ENCODE data around the gene CD8B.

The CD8B gene

DNA sequence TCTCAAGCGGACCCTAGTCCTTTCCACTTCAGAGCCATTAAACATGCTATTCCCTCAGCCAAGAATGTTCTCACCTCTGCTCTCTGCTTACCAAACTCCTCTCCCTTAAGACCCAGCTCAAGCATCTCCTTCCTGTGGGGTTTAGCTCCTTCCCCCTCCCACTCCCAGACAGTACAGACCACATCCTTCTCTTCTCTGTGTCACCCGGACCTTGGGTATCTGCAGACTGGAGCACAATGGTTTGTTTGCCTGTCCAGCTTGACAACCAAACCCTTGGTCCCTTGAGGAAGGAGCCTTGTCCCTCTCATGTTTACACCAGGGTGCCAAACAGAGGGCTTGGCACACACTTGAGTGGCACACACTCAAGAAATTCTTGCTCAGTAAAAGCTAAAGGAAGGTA is 66.8 kb downstream of the CD8B start:
- DNase-seq = no peak

DNA sequence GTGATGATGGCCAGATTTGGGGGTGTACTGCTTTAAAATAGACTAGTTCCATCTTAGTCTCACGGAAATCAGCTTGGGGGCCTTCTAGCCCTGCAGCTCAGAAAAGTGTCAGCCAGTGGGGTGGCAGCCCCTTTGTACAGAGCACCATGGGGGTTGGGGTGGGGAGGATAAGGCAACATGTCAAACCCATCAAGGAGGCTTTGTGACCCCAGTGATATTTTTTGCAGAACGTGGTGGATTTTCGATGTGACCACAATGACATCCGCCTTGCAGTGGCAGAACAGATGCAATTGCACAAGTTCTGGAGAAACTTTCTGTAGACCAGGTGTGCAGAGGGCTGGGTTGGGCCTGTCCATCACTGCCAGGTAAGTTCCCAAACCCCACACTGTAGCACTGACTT is 67.9 kb downstream of the CD8B start:
- DNase-seq = no peak

- DNase-seq = no peak
These were observed 70.1 kb downstream of the CD8B start for GRCh38 chr2:86791573-86791972.

DNA sequence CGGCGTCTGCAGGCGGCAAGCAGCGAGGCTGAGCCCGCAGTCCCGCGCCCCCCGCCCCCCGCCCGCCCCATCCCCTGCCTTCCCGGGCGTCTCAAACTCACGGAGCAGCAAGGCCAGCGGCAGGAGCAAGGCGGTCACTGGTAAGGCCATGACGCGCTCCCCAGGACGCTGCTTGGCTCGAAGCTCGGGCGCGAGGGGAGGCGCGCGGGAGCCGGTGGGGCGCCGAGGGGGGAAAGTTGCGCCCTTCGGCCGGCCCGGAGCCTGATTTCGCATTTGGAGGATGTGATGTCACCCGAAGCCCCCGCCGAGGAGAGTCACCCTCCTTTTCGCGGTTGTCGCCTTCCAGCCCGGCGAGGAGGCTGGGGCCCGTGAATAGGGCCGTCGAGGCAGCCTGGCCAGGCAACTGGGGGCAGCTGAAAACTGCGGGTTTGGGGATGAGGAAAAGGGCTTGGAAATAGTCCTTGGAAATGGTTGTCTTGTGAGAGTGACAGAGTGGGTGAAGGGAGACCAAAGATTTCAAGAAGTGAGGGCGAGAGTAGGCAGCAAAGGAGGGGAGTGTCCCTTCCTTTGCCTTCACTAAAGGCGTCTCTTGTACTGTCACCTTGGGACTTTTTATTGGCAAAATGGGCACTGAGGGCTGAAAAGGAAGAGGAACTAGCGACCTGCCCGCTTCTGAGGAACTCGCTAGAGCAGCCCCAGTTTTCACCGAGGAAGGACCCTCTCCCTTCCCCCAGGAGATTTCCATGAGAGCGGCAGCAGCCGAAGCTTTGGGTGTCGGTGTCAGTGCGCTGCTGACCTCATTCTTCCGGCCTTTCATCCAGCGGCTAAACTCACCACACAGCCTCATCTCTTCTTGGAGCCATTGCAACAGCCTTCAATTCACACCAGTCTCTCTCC is 70.8 kb downstream of the CD8B start, which contains the start of gene CD8A:
Gene CD8A, minus strand, starts transcription at position 238 of the 897 bp plus-strand sequence. Its CDS starts 88 bp downstream, at position 150.
- no peak for DNase-seq

DNA sequence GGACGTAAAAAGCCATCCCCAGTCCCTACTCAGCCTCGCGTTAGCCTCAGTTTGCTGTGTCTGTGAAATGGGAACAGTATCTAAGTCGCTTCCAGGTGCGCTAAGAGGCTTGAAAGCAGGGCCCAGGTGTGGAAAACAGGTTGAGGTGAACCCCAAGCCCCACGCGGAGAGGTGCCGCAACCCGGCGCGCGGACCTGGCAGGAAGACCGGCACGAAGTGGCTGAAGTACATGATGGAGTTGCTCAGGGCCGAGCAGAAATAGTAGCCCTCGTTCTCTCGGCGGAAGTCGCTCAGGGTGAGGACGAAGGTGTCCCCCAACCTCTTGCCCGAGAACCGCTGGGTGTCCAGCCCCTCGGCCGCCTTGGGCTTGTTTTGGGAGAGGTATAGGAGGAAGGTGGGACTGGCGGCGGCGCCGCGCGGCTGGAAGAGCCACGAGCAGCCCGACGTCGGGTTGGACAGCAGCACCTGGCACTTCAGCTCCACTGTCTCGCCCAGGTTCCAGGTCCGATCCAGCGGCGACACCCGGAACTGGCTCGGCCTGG is 71.5 kb downstream of the CD8B start:
- DNase-seq = no peak

DNA sequence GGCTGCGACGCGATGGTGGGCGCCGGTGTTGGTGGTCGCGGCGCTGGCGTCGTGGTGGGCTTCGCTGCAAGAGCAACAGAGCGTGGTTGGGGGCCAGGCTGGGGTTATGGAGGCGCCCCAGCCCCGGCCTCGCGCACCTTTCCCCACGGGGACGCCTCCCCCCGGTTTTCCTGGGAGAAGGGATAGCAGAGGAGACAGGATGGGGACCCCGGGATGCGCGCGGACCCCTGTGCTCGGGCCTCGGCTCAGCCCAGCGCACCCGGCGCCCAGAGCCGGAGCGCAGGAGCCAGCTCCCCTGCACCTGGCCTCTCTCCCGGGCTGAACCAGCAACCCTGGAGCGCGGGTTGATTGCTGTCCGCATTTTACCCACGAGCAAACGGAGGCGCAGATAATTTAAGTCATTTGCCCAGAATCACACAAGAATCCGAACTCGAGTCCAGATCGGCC is 72.0 kb downstream of the CD8B start:
- no peak for DNase-seq

DNA sequence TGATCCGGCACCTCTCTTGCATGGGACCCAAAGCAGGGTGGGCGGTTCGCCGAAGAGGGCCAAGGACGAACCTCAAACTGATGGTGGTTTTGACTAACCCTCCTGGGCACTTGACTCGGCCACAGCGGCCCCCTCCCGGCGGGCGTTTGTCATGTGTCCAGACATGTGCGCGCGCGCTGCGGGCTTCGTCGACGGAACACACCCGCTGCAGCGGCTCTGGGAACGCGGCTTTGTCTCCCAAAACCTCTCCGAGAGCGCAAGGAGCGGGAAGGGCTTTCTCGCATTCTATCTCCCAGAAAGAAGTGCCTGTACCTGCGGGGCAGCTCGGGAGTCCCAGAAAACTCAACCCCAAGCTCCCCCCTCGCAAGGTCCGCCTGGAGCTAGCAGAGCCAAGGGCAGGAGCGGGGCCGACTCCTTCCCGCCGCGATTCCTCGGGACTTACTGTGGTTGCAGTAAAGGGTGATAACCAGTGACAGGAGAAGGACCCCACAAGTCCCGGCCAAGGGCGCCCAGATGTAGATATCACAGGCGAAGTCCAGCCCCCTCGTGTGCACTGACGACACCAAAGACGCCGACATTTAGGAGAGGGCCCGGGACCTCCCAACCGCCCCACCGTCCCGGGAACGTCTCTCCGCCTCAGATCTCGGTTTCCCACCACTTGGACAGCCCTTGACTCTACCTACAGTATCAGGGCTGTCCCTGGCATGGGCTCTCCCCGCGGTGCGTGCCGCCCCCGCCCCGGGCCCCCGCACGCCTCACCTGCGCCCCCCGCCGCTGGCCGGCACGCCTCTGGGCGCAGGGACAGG is 72.6 kb downstream of the CD8B start:
- DNase-seq = no peak

- DNase-seq = no peak
These were observed 73.5 kb downstream of the CD8B start for GRCh38 chr2:86788165-86788564.

DNA sequence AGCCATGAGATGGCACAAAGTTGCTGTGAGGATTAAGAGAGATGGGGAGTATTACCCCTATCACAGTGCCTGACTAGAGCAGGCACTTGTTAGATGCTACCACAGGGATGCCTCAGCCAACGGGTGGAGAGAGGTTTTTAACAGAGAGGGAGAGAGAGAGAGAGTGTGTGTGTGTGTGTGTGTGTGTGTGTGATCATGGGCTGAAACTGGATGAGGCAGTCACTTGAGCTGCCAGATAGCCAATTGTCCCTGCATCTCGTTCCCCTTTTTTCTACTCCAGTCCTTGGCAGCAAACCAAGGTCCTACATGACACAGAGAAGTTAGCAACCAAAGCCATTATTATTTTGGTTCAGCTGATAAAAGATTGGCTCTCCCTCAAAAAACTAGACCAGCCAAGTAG is 74.0 kb downstream of the CD8B start:
- DNase-seq = no peak

GRCh38 chr2:86786001-86786536 is 75.6 kb downstream of the CD8B start:
- no peak for DNase-seq

- no peak for DNase-seq
These were observed 76.2 kb downstream of the CD8B start for GRCh38 chr2:86785456-86785855.

- no peak for DNase-seq
These were observed 77.9 kb downstream of the CD8B start for GRCh38 chr2:86783615-86784339.

DNA sequence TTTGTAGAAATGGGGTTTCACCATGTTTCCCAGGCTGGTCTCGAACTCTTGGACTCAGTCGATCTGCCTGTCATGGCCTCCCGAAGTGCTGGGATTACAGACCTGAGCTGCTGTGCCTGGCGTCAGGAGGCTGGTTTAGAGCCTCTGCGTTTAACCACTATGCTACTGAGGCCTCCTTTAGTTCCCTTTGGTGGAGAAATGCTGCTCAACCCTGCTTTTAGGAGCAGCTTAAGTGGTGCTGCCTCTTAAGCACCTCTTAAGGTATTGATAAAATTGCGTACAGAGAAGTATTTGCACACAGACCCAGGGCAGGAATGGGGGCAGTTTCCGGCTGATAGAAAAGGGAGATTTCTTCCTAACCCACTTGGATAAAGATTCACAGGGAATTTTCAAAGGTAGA is 78.9 kb downstream of the CD8B start:
- no peak for DNase-seq

GRCh38 chr2:86781363-86781762 is 80.3 kb downstream of the CD8B start:
- no peak for DNase-seq

GRCh38 chr2:86779971-86780370 is 81.7 kb downstream of the CD8B start:
- no peak for DNase-seq

DNA sequence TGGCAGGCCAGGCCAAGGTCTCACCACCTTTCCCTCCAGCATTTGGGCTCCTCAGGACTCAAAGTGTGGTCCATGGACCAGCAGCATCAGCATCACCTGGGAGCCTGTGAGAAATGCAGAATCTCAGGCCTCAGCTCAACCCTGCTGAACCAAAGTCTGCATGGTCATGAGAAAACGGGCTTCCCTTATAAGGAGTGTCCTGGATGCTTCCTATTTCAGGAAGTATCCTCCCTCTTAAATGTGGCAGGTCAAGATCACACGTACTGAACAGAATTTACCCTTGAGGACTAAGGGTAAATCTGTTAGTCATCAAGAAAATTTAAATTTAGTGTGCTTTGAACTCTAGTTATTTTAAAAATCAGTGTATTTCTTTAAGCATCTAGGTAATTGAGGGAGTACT is 82.7 kb downstream of the CD8B start:
- DNase-seq = no peak

DNA sequence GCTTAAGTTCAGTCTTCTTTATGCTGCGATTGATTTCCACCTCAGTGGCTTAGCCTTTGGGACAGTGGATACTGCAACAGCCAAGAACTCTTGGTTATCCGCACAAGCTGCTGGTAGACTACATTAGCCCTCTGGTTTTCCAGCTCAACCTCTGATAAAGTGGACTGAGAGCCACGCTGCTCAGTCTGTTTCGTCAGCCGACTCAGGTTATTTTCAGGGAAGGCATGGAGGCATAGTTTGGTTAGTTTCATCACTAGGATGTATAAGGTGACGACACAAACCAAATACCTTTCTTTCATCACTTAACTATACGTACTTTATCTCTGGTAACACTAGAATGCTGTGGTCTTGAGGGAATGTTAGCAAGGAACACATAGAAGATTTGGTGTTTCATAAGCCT is 85.2 kb downstream of the CD8B start:
- DNase-seq = no peak

DNA sequence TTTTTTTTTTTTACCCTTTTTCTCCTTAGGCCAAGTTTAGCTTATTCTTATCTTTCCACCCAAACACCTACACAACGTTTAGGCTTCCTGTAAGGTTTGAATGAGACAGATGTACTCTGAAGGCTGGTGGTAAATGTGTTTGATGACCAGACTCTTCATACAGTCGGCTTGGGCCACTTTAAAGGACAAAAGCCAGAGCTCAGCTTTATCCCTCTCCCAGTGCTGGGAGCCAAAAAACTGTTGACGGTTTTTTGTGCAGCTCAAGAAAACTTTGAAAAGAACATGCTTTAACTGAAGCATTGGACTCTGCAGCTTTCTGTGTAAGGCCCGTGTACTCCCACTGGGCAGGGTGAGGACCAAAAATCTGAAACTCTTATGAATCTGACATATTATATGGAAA is 86.3 kb downstream of the CD8B start:
- DNase-seq = no peak

- no peak for DNase-seq
These were observed 86.8 kb downstream of the CD8B start for GRCh38 chr2:86774862-86775261.

GRCh38 chr2:86772611-86773010 is 89.1 kb downstream of the CD8B start:
- DNase-seq = no peak

- DNase-seq = no peak
These were observed 90.8 kb downstream of the CD8B start for GRCh38 chr2:86770816-86771301.

GRCh38 chr2:86769838-86770237 is 91.8 kb downstream of the CD8B start:
- DNase-seq = no peak

Data from NCI-H1436 treated with DMSO at 0.1 percent for 48 hours (cell line).